PC-9 (cell line): Measurements from ENCODE around the gene PMS1. TPM values are rescaled to one million over a fixed set of nuclear protein-coding genes. Genes with fewer than 3 reads are reported as not detected.

Experiments used
- BruUV-seq: library from RNA; stranded (reverse); fragments of 400-500 nt; replicated peaks from 2 replicates; lab custom pipeline; 2021; lab: Mats Ljungman, UMichigan
- CTCF ChIA-PET: fragments of 300-600 bp; sonication (Branson Sonifier 250); formaldehyde crosslinking; loops from one replicate; lab custom pipeline; 2022; ENCODE audit warnings: antibody characterized with exemption; lab: Charles Lee
- POLR2A ChIA-PET: fragments of 300-600 bp; sonication (Branson Sonifier 250); formaldehyde crosslinking; loops from one replicate; lab custom pipeline; 2022; ENCODE audit warnings: antibody characterized with exemption; ENCODE audit not compliant: unreplicated experiment; lab: Charles Lee
- DNase-seq, 2 experiments: peaks; one replicate each; pipeline versions ENCODE4 v3.0.0 to v3.0.0-alpha.2; 2015 to 2022; ENCODE audit warnings: mixed read lengths in 1 of 2
- H2AFZ ChIP-seq: fragments of 200-600 bp; sonication (generic); 2 replicates; pipeline ENCODE4 v1.8.1; 2017; ENCODE audit warnings: antibody characterized with exemption
- H3F3A ChIP-seq: fragments of 200-600 bp; sonication (generic); 2 replicates; pipeline ENCODE4 v1.8.1; 2017; ENCODE audit warnings: antibody characterized with exemption, mild to moderate bottlenecking, low read depth; ENCODE audit not compliant: insufficient read depth
- H3K27ac ChIP-seq: fragments of 200-600 bp; sonication (generic); 2 replicates; pipeline ENCODE4 v1.6.1; 2016; ENCODE audit warnings: mixed run types
- H3K27me3 ChIP-seq: fragments of 200-600 bp; sonication (generic); 2 replicates; pipeline ENCODE4 v1.6.1; 2016; ENCODE audit warnings: low read depth, mixed run types; ENCODE audit not compliant: insufficient read depth
- H3K36me3 ChIP-seq: fragments of 200-600 bp; sonication (generic); 2 replicates; pipeline ENCODE4 v1.6.1; 2016; ENCODE audit warnings: low read depth, mixed run types
- H3K4me1 ChIP-seq: fragments of 200-600 bp; sonication (generic); replicated peaks from 2 replicates; pipeline ENCODE4 v1.6.1; 2016; ENCODE audit warnings: mixed run types; ENCODE audit not compliant: insufficient read depth
- H3K4me2 ChIP-seq: fragments of 200-600 bp; sonication (generic); 2 replicates; pipeline ENCODE4 v1.6.1; 2017; ENCODE audit warnings: mixed run types
- H3K4me3 ChIP-seq: fragments of 200-600 bp; sonication (generic); 2 replicates; pipeline ENCODE4 v1.6.1; 2016; ENCODE audit warnings: mixed run types
- H3K79me2 ChIP-seq: fragments of 200-600 bp; sonication (generic); 2 replicates; pipeline ENCODE4 v1.6.1; 2017; ENCODE audit warnings: low read depth, mixed run types
- H3K9me2 ChIP-seq: fragments of 200-600 bp; sonication (generic); 2 replicates; pipeline ENCODE4 v1.8.1; 2017; ENCODE audit warnings: mild to moderate bottlenecking; ENCODE audit not compliant: insufficient read depth
- H3K9me3 ChIP-seq: fragments of 200-600 bp; sonication (generic); 2 replicates; pipeline ENCODE4 v1.8.1; 2016; ENCODE audit warnings: low read depth; ENCODE audit not compliant: insufficient read depth
- H4K20me1 ChIP-seq: fragments of 200-600 bp; sonication (generic); 2 replicates; pipeline ENCODE4 v1.8.1; 2017; ENCODE audit not compliant: insufficient read depth
- CTCF ChIP-seq: fragments of 200-600 bp; sonication (generic); conservative IDR thresholded peaks from 2 replicates; pipeline ENCODE4 v1.6.1; 2017; ENCODE audit warnings: mixed run types, antibody characterized with exemption, mild to moderate bottlenecking, moderate library complexity
- EZH2 ChIP-seq: fragments of 200-600 bp; sonication (generic); IDR thresholded peaks from 2 replicates; pipeline ENCODE4 v1.8.0; 2017; ENCODE audit warnings: antibody characterized with exemption, low read depth
- intact Hi-C: fragments of 100-400 bp; cut with micrococcal nuclease; formaldehyde crosslinking; loops from one replicate; pipeline ENCODE4 v1.10.0; 2022; ENCODE audit not compliant: unreplicated experiment
- total RNA-seq: library from RNA; stranded (reverse); gene quantifications from 2 replicates; pipeline ENCODE4 v1.2.3, GENCODE V29; 2021

Gene PMS1
- total RNA-seq, 1 experiment from 2014 or later: 18.6 TPM

- Histone ChIP-seq H2AFZ (no peak overlapping the region), H3K36me3 (no peaks in the 10 kb centered on the region), H3K9me3 (no peaks in the 10 kb centered on the region), H3K27ac (no peak overlapping the region), H3F3A (peaks cover 6% of the 10 kb centered on the region), H4K20me1 (no peaks in the 10 kb centered on the region), H3K79me2 (no peaks in the 10 kb centered on the region), H3K27me3 (no peaks in the 10 kb centered on the region), H3K9me2 (no peaks in the 10 kb centered on the region), H3K4me3 (no peak overlapping the region), H3K4me2 (no peak overlapping the region), H3K4me1 (peaks cover 14% of the 10 kb centered on the region)
- ChIA-PET POLR2A (no interaction called here), CTCF (no interaction called here)
- DNase-seq: no peak
- intact Hi-C loops: no loop called here
- TF ChIP-seq EZH2 (no peak), CTCF (no peak)
- no TSS peak for BruUV-seq
Observed at GRCh38 chr2:189841019-189841418, 56.8 kb downstream of the PMS1 start.

GRCh38 chr2:189848276-189848675 is 64.0 kb downstream of the PMS1 start:
- Histone ChIP-seq H3K9me3 (no peaks in the 10 kb centered on the region), H3K36me3 (no peaks in the 10 kb centered on the region), H3K27me3 (no peaks in the 10 kb centered on the region), H3K4me3 (no peak overlapping the region), H3K9me2 (no peaks in the 10 kb centered on the region), H2AFZ (no peak overlapping the region), H3K4me2 (no peak overlapping the region), H3F3A (no peaks in the 10 kb centered on the region), H3K79me2 (no peaks in the 10 kb centered on the region), H4K20me1 (no peaks in the 10 kb centered on the region), H3K4me1 (no peaks in the 10 kb centered on the region), H3K27ac (no peak overlapping the region)
- BruUV-seq: no TSS peak
- no peak for DNase-seq
- ChIA-PET CTCF (no interaction called here), POLR2A (no interaction called here)
- intact Hi-C loops: no loop called here
- no peak for TF ChIP-seq CTCF
- no peak for TF ChIP-seq EZH2

- Histone ChIP-seq H3F3A (no peaks in the 10 kb centered on the region), H3K4me1 (no peaks in the 10 kb centered on the region), H3K27ac (no peak overlapping the region), H2AFZ (no peak overlapping the region), H3K79me2 (no peaks in the 10 kb centered on the region), H3K9me2 (no peaks in the 10 kb centered on the region), H3K27me3 (no peaks in the 10 kb centered on the region), H4K20me1 (no peaks in the 10 kb centered on the region), H3K36me3 (peaks cover 4% of the 10 kb centered on the region; the same call in 1 of the 2 replicates), H3K4me2 (no peak overlapping the region), H3K4me3 (no peak overlapping the region), H3K9me3 (no peaks in the 10 kb centered on the region)
- POLR2A ChIA-PET: no interaction called here
- CTCF ChIA-PET: no interaction called here
- TF ChIP-seq CTCF (no peak), EZH2 (no peak)
- DNase-seq: no peak
- no TSS peak for BruUV-seq
- intact Hi-C loops: no loop called here
Observed at GRCh38 chr2:189849550-189849949, 65.3 kb downstream of the PMS1 start.
